PC-3 (cell line): Measurements from ENCODE around the gene MALRD1. TPM values are rescaled to one million over a fixed set of nuclear protein-coding genes. Genes with fewer than 3 reads are reported as not detected.

ENCODE experiments used
- ATAC-seq: fragments of 200-7000 bp; cut with Tn5 transposase; 2 replicates; pipeline ENCODE4 v1.9.1; 2020; ENCODE audit warnings: mild to moderate bottlenecking, moderate library complexity
- BruUV-seq: library from RNA; stranded (reverse); fragments of 400-500 nt; replicated peaks from 2 replicates; lab custom pipeline; 2021; lab: Mats Ljungman, UMichigan
- CTCF ChIA-PET: fragments of 300-600 bp; sonication (Branson Sonifier 250); formaldehyde crosslinking; loops from one replicate; lab custom pipeline; 2022; ENCODE audit warnings: antibody characterized with exemption; lab: Charles Lee
- POLR2A ChIA-PET: fragments of 300-600 bp; sonication (Branson Sonifier 250); formaldehyde crosslinking; loops from one replicate; lab custom pipeline; 2022; ENCODE audit warnings: antibody characterized with exemption; ENCODE audit not compliant: unreplicated experiment; lab: Charles Lee
- DNase-seq: peaks from one replicate; pipeline ENCODE4 v3.0.0-alpha.2; 2015
- H2AFZ ChIP-seq: fragments of 300-600 bp; sonication (generic); 2 replicates; pipeline ENCODE4 v1.6.0; 2016; ENCODE audit warnings: antibody characterized with exemption, low read length
- H3F3A ChIP-seq: fragments of 300-600 bp; sonication (generic); one replicate; pipeline ENCODE4 v1.6.0; 2017; ENCODE audit warnings: antibody characterized with exemption, low read length, control low read depth, mild to moderate bottlenecking; ENCODE audit not compliant: unreplicated experiment
- H3K27ac ChIP-seq: fragments of 300-600 bp; sonication (generic); 2 replicates; pipeline ENCODE4 v1.5.1; 2016; ENCODE audit warnings: mild to moderate bottlenecking, low read length
- H3K27me3 ChIP-seq: fragments of 300-600 bp; sonication (generic); 2 replicates; pipeline ENCODE4 v1.6.1; 2016; ENCODE audit warnings: low read length, mixed read lengths
- H3K36me3 ChIP-seq: fragments of 300-600 bp; sonication (generic); 2 replicates; pipeline ENCODE4 v1.6.1; 2016; ENCODE audit warnings: low read depth, mixed run types, low read length, mixed read lengths
- H3K4me1 ChIP-seq: fragments of 300-600 bp; sonication (generic); 2 replicates; pipeline ENCODE4 v1.5.1; 2016; ENCODE audit warnings: low read length; ENCODE audit not compliant: insufficient read depth
- H3K4me2 ChIP-seq: fragments of 300-600 bp; sonication (generic); 2 replicates; pipeline ENCODE4 v1.6.0; 2016; ENCODE audit warnings: low read length
- H3K4me3 ChIP-seq: fragments of 300-600 bp; sonication (generic); 2 replicates; pipeline ENCODE4 v1.5.1; 2016; ENCODE audit warnings: mild to moderate bottlenecking, low read length, mixed read lengths
- H3K79me2 ChIP-seq: fragments of 300-600 bp; sonication (generic); 2 replicates; pipeline ENCODE4 v1.6.1; 2017; ENCODE audit warnings: low read length, mixed read lengths
- H3K9ac ChIP-seq: fragments of 300-600 bp; sonication (generic); 2 replicates; pipeline ENCODE4 v1.6.0; 2016; ENCODE audit warnings: mild to moderate bottlenecking, low read length
- H3K9me2 ChIP-seq: fragments of 300-600 bp; sonication (generic); replicated peaks from 2 replicates; pipeline ENCODE4 v1.6.1; 2016; ENCODE audit warnings: mixed run types, low read length, mixed read lengths
- H3K9me3 ChIP-seq: fragments of 300-600 bp; sonication (generic); 2 replicates; pipeline ENCODE4 v1.6.1; 2016; ENCODE audit warnings: low read length, mixed read lengths
- H4K20me1 ChIP-seq: fragments of 300-600 bp; sonication (generic); 2 replicates; pipeline ENCODE4 v1.6.1; 2016; ENCODE audit warnings: low read length, mixed read lengths
- EZH2 ChIP-seq: fragments of 300-600 bp; sonication (generic); IDR thresholded peaks from one replicate; pipeline ENCODE4 v1.6.1; 2017; ENCODE audit warnings: antibody characterized with exemption, mild to moderate bottlenecking, low read length; ENCODE audit not compliant: unreplicated experiment
- EZH2phosphoT487 ChIP-seq: fragments of 300-600 bp; sonication (generic); IDR thresholded peaks from 2 replicates; pipeline ENCODE4 v1.6.1; 2018; ENCODE audit warnings: mild to moderate bottlenecking, antibody characterized with exemption, low read length, borderline replicate concordance
- intact Hi-C: fragments of 100-400 bp; cut with micrococcal nuclease; formaldehyde crosslinking; loops from 2 replicates; pipeline ENCODE4 v1.9.0; 2023
- total RNA-seq: library from RNA; depleted of rRNA; stranded (reverse); fragments of >200 nt; gene quantifications from 2 replicates; pipeline ENCODE4 v1.2.3, GENCODE V29; 2014
- TF ChIP-seq, protein P1 (sequence below): fragments of 300-600 bp; sonication (generic); conservative IDR thresholded peaks from 2 replicates; pipeline ENCODE4 v1.5.1; 2017; ENCODE audit warnings: antibody characterized with exemption, low read depth, mild to moderate bottlenecking, low read length

The MALRD1 gene
- total RNA-seq, 1 experiment from 2014 or later, result not detected

DNA sequence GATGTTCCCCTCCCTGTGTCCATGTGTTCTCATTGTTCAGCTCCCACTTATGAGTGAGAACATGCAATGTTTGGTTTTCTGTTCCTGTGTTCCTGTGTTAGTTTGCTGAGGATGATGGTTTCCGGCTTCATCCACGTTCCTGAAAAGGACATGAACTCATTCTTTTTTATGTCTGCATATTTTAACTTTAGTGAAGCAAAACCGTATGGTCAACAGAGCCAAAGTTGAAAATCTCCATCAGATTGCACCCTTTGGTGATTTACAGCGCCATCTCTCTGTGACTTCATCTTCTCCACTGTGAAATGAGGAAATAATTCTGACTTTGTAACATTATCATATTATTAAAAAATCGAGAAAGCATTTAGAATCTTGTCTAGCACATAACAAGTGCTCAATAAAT lies 635.4 kb downstream of the MALRD1 start:
- no peaks in the 10 kb centered on the region for H3K36me3 ChIP-seq
- no peaks in the 10 kb centered on the region for H3K27me3 ChIP-seq
- TF ChIP-seq, protein P1, sequence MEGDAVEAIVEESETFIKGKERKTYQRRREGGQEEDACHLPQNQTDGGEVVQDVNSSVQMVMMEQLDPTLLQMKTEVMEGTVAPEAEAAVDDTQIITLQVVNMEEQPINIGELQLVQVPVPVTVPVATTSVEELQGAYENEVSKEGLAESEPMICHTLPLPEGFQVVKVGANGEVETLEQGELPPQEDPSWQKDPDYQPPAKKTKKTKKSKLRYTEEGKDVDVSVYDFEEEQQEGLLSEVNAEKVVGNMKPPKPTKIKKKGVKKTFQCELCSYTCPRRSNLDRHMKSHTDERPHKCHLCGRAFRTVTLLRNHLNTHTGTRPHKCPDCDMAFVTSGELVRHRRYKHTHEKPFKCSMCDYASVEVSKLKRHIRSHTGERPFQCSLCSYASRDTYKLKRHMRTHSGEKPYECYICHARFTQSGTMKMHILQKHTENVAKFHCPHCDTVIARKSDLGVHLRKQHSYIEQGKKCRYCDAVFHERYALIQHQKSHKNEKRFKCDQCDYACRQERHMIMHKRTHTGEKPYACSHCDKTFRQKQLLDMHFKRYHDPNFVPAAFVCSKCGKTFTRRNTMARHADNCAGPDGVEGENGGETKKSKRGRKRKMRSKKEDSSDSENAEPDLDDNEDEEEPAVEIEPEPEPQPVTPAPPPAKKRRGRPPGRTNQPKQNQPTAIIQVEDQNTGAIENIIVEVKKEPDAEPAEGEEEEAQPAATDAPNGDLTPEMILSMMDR, result no peak
- TF ChIP-seq EZH2phosphoT487 (no peak), EZH2 (no peak)
- BruUV-seq, result no TSS peak
- POLR2A ChIA-PET, result no interaction called here
- H3F3A ChIP-seq, result no peaks in the 10 kb centered on the region
- H3K4me1 ChIP-seq, result no peaks in the 10 kb centered on the region
- H3K27ac ChIP-seq, result no peak overlapping the region
- no peak for ATAC-seq
- H3K9me3 ChIP-seq, result no peaks in the 10 kb centered on the region
- no peaks in the 10 kb centered on the region for H4K20me1 ChIP-seq
- H2AFZ ChIP-seq, result no peak overlapping the region
- H3K9ac ChIP-seq, result no peak overlapping the region
- no peak overlapping the region for H3K4me3 ChIP-seq
- no peak for DNase-seq
- H3K9me2 ChIP-seq, result no peaks in the 10 kb centered on the region
- no peaks in the 10 kb centered on the region for H3K79me2 ChIP-seq
- CTCF ChIA-PET, result no interaction called here
- intact Hi-C loops, result no loop called here
- H3K4me2 ChIP-seq, result no peak overlapping the region

DNA sequence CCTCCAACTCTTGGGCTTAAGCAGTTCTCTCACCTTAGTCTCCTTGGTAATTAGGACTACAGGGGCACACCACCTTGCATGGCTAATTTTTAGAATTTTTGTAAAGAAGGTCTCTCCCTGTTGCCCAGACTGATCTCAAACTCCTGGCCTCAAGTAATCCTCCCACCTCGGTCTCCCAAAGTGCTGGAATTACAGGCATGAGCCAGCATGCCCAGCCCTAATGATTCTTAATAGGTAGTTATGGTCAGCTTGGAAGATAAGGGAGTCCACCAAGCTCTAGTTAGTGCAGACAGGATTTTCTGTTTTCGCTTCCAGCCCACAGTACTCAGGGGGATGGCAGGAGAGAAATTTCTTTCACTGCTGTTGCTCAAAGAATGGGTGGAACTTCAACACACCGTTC lies 639.7 kb downstream of the MALRD1 start:
- no peaks in the 10 kb centered on the region for H3K79me2 ChIP-seq
- H3F3A ChIP-seq, result no peaks in the 10 kb centered on the region
- no peak overlapping the region for H3K4me2 ChIP-seq
- intact Hi-C loops, result no loop called here
- no TSS peak for BruUV-seq
- DNase-seq, result no peak
- no peaks in the 10 kb centered on the region for H3K9me2 ChIP-seq
- H3K27ac ChIP-seq, result no peak overlapping the region
- no peaks in the 10 kb centered on the region for H3K4me1 ChIP-seq
- H3K9me3 ChIP-seq, result no peaks in the 10 kb centered on the region
- no peak for ATAC-seq
- no peaks in the 10 kb centered on the region for H3K36me3 ChIP-seq
- CTCF ChIA-PET, result no interaction called here
- no peak overlapping the region for H2AFZ ChIP-seq
- POLR2A ChIA-PET, result no interaction called here
- H4K20me1 ChIP-seq, result no peaks in the 10 kb centered on the region
- H3K27me3 ChIP-seq, result no peaks in the 10 kb centered on the region
- H3K9ac ChIP-seq, result no peak overlapping the region
- no peak overlapping the region for H3K4me3 ChIP-seq
- no peak for TF ChIP-seq EZH2phosphoT487
- TF ChIP-seq, protein P1, result no peak

DNA sequence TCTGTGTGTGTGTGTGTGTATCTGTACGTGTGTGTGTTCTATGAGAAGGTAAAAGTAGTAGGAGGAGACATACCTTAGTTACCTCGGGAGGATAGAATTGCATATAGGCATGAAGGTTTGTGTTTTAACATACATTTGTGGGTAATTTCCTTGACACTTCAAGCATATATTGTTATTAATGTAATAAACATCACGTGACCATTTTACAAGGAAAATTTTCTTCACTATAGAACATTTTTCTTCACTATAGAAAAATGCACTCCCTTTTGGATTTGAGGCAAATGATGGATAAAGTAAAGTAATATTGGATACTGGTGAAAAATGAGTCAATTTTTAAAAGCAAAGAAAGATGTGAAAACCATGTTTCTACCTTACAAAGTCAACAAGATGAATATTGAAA lies 640.6 kb downstream of the MALRD1 start:
- Histone ChIP-seq H3K79me2 (no peaks in the 10 kb centered on the region), H3K4me1 (no peaks in the 10 kb centered on the region), H3K36me3 (no peaks in the 10 kb centered on the region), H2AFZ (no peak overlapping the region), H3K27ac (no peak overlapping the region), H4K20me1 (no peaks in the 10 kb centered on the region), H3K27me3 (no peaks in the 10 kb centered on the region), H3K9me2 (no peaks in the 10 kb centered on the region), H3F3A (no peaks in the 10 kb centered on the region), H3K9ac (no peak overlapping the region), H3K4me3 (no peak overlapping the region), H3K9me3 (no peaks in the 10 kb centered on the region), H3K4me2 (no peak overlapping the region)
- no TSS peak for BruUV-seq
- DNase-seq (no peak), ATAC-seq (no peak)
- intact Hi-C loops, result no loop called here
- TF ChIP-seq, protein P1, result no peak
- no peak for TF ChIP-seq EZH2
- no peak for TF ChIP-seq EZH2phosphoT487
- POLR2A ChIA-PET, result no interaction called here
- CTCF ChIA-PET, result no interaction called here
